Vagina (tissue), 2 donors: Measurements from ENCODE around the gene RECK.
A peak's percentile ranks its signal among the peaks of the same experiment; 100 is the strongest.

Experiments used
- POLR2A ChIP-seq, 2 donors: fragments of 450-650 bp; IDR thresholded peaks; one replicate each; pipeline ENCODE4 v1.6.1; 2017; ENCODE audit warnings: antibody characterized with exemption in 2 of 2, mild to moderate bottlenecking in 2 of 2, moderate library complexity in 2 of 2
- POLR2AphosphoS5 ChIP-seq, 2 donors: sonication (generic); formaldehyde crosslinking; IDR thresholded peaks; one replicate each; pipeline ENCODE4 v1.9.0; 2017; ENCODE audit warnings: antibody characterized with exemption in 2 of 2, mild to moderate bottlenecking in 2 of 2, low read depth in 1 of 2; ENCODE audit not compliant: insufficient read depth in 1 of 2
- TF ChIP-seq, protein P1 (sequence below), 3 experiments: fragments of 450-650 bp in 2 of 3; fragments of 200-600 bp in 1 of 3; sonication (generic) in 1 of 3; IDR thresholded peaks; one replicate each; pipeline ENCODE4 v1.5.1; 2017 to 2019; ENCODE audit warnings: antibody characterized with exemption in 3 of 3, mild to moderate bottlenecking in 2 of 3, moderate library complexity in 2 of 3

DNA sequence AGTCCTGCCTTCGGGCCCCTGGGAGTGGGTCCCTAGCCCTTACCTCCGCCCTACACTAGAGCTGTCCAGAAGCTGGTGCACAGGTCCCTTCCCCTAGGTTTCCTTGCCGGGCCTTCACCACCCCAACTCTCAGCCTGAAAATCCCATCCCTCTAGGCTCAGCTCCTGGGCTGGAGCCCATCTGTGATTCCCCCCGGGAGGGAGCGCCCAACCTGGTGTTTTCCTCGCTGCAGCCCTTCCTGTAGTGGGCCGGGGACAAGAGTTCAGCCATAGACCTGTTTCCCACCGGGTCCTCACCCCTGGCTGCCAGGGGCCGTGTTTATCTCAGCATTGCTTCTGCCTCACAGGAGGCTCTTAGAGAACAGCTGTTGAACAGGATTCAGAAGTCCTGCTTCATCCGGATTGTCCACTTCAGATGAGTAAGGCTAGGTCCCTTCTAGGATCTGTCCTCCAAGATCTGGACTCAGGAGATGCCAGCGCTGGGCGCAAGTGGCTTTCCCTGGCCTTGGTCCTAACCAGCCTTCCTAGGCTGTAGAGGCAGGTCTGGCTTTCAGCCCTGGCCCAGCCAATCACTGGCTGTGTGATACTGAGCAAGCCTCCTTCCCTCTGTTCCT lies 100.8 kb downstream of the RECK start:
- TF ChIP-seq, protein P1, sequence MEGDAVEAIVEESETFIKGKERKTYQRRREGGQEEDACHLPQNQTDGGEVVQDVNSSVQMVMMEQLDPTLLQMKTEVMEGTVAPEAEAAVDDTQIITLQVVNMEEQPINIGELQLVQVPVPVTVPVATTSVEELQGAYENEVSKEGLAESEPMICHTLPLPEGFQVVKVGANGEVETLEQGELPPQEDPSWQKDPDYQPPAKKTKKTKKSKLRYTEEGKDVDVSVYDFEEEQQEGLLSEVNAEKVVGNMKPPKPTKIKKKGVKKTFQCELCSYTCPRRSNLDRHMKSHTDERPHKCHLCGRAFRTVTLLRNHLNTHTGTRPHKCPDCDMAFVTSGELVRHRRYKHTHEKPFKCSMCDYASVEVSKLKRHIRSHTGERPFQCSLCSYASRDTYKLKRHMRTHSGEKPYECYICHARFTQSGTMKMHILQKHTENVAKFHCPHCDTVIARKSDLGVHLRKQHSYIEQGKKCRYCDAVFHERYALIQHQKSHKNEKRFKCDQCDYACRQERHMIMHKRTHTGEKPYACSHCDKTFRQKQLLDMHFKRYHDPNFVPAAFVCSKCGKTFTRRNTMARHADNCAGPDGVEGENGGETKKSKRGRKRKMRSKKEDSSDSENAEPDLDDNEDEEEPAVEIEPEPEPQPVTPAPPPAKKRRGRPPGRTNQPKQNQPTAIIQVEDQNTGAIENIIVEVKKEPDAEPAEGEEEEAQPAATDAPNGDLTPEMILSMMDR (IDR thresholded peaks at IDR 0.05): no peak
- no peak for TF ChIP-seq POLR2A (IDR thresholded peaks at IDR 0.05)
- TF ChIP-seq POLR2AphosphoS5 (IDR thresholded peaks at IDR 0.05; ENCODE audit: insufficient read depth in 1 of 2, low read depth in 1 of 2): peak in 1 of 2 donors; percentile 30
